Measurements from ENCODE around the gene ANKRD62. TPM values are rescaled to one million over a fixed set of nuclear protein-coding genes. Genes with fewer than 3 reads are reported as not detected.

ANKRD62 gene
- not detected in 2 replicates for total RNA-seq

DNA sequence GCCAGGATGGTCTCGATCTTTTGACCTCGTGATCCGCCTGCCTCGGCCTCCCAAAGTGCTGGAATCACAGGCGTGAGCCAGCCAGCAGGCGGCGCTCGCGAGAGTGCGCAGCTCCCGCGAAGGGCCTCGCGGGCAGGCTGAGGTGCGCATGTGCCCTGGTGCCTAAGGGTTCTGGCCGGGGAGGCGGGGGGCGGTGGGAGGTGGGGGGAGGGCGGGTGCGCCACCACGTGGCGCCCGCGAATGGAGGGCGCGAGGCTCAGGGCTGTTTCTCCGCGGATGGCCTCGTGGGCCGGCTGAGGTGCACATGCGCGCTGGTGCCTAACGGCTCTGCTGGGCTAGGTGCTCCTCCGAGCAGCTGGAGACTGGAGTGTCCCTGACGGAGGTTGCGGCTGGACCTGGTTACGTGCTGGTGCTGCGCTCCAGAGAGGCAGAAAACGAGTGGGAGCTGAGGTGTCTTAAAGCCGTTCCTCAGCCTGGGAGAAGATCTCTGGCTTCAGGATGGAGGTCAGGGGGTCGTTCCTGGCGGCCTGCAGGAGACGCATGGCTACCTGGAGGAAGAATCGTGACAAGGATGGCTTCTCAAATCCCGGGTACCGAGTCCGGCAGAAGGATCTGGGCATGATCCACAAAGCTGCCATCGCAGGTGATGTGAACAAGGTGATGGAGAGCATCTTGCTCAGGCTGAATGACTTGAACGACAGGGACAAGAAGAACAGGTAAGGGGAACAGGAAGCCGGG is at the start of gene ANKRD62:
Gene ANKRD62 (plus strand): TSS at position 324 of the 738 bp plus-strand sequence. CDS start 175 bp downstream, at position 499.

Other genes with a start within 250 kb of the ANKRD62 start
- gene CHMP1B, start 242.4 kb upstream of the ANKRD62 start, total RNA-seq, result 44.3 and 49.8 TPM in 2 replicates
- 32.6 and 34.8 TPM in 2 replicates for gene MPPE1, start 185.5 kb upstream of the ANKRD62 start, total RNA-seq
- gene IMPA2, start 112.3 kb upstream of the ANKRD62 start, total RNA-seq, result 3.1 and 4.1 TPM in 2 replicates
- gene CIDEA, start 160.5 kb downstream of the ANKRD62 start, total RNA-seq, result 0.13 TPM in 1 of 2 replicates, not detected in the other
- 702 and 783 TPM in 2 replicates for gene TUBB6, start 214.4 kb downstream of the ANKRD62 start, total RNA-seq